Thyroid gland (tissue), 4 donors: ENCODE measurements around the gene PIP4K2B. TPM values are rescaled to one million over a fixed set of nuclear protein-coding genes. Genes with fewer than 3 reads are reported as not detected.

Source experiments
- DNase-seq, 2 donors: peaks; one replicate each; pipeline ENCODE4 v3.0.0-alpha.2; 2019
- H3K27ac ChIP-seq, 3 donors: fragments of 200-600 bp; sonication (generic); 1 replicate in 2 of 3; 2 replicates in 1 of 3; pipeline ENCODE4 v1.5.1; 2016 to 2019; ENCODE audit warnings: mild to moderate bottlenecking in 1 of 3, moderate library complexity in 1 of 3
- H3K27me3 ChIP-seq: fragments of 200-600 bp; sonication (generic); one replicate; pipeline ENCODE4 v1.5.1; 2019
- H3K36me3 ChIP-seq, 2 donors: fragments of 200-600 bp; sonication (generic); one replicate each; pipeline ENCODE4 v1.5.1; 2016 to 2019
- H3K4me1 ChIP-seq, 2 donors: fragments of 200-600 bp; sonication (generic); one replicate each; pipeline ENCODE4 v1.5.1; 2017 to 2019
- H3K4me3 ChIP-seq, 3 donors: fragments of 200-600 bp; sonication (generic); replicated peaks in 1 of 3; 1 replicate in 2 of 3; 2 replicates in 1 of 3; pipeline ENCODE4 v1.5.1; 2016; ENCODE audit warnings: mild to moderate bottlenecking in 1 of 3
- H3K9me3 ChIP-seq: fragments of 200-600 bp; sonication (generic); one replicate; pipeline ENCODE4 v1.5.1; 2017
- CTCF ChIP-seq, 6 experiments: fragments of 200-600 bp in 3 of 6; fragments of 450-650 bp in 3 of 6; sonication (generic) in 3 of 6; IDR thresholded peaks; one replicate each; pipeline ENCODE4 v1.5.1; 2016 to 2019; ENCODE audit warnings: antibody characterized with exemption in 6 of 6, mild to moderate bottlenecking in 2 of 6, inconsistent platforms in 1 of 6, moderate library complexity in 1 of 6
- POLR2A ChIP-seq, 2 donors: fragments of 450-650 bp; IDR thresholded peaks; one replicate each; pipeline ENCODE4 v1.6.1; 2017; ENCODE audit warnings: antibody characterized with exemption in 2 of 2, mild to moderate bottlenecking in 2 of 2, moderate library complexity in 1 of 2
- WGBS, 2 donors: methylation state at CpG; one replicate each; pipeline ENCODE4 v1.1.5; 2017; 5-methylcytosine and 5-hydroxymethylcytosine counted together
- intact Hi-C: fragments of 100-400 bp; cut with DNase I; formaldehyde crosslinking; loops from one replicate; pipeline ENCODE4 v1.15.1; 2023
- microRNA-seq: library from miRNA; unstranded; fragments of <30 nt; microRNA quantifications from one replicate; pipeline ENCODE4, GENCODE V29; 2016
- small RNA-seq: library from RNA; depleted of rRNA; stranded (forward); fragments of <200 nt; gene quantifications from one replicate; pipeline ENCODE3, GENCODE V24; 2016
- total RNA-seq, 4 donors: library from RNA; depleted of rRNA; stranded (reverse); fragments of >200 nt; gene quantifications; one replicate each; pipeline ENCODE4 v1.2.3, GENCODE V29; 2016

PIP4K2B gene
- total RNA-seq, 4 donors from 2014 or later = 40.8 to 48.6 (median 43.8) TPM

DNA sequence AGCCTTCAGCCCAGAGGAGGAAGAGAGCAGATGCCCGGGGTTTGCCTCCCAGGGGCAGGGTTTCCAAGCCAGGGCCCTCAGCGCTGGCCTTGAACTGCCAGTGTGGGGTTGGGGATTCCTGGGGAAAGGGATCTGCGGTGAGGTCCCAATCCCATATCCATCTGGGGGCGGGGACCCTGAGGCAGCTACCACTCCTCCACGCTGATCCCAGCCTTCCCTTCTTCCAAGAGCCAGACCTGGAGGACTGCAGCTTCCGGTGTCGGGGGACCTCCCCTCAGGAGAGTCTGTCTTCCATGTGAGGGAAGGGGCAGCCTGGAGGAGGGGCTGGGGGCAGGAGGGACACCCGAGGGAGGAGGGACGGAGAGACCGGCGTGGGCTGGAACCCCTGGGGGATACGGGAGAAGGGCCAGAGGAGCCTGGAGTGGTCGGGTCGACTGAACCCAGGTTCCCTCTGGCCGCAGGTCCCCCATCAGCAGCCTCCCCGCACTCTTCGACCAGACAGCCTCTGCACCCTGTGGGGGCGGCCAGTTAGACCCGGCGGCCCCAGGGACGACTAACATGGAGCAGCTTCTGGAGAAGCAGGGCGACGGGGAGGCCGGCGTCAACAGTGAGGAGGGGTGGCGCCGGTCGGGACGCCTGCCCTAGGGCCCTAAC is 79.9 kb downstream of the PIP4K2B start:
- TF ChIP-seq POLR2A (IDR thresholded peaks at IDR 0.05) = no peak
- no peak for TF ChIP-seq CTCF (IDR thresholded peaks at IDR 0.05)
- 87 to 88% methylated on average over 26 to 29 of the region's 29 CpGs for WGBS, 2 donors
- intact Hi-C loops = no loop called here
- Histone ChIP-seq H3K27me3 (no peaks in the 10 kb centered on the region), H3K27ac (no peak overlapping the region), H3K36me3 (peaks cover 55 to 61% of the 10 kb centered on the region in 2 donors), H3K4me3 (no peak overlapping the region), H3K9me3 (no peaks in the 10 kb centered on the region), H3K4me1 (no peaks in the 10 kb centered on the region)
- no peak for DNase-seq

DNA sequence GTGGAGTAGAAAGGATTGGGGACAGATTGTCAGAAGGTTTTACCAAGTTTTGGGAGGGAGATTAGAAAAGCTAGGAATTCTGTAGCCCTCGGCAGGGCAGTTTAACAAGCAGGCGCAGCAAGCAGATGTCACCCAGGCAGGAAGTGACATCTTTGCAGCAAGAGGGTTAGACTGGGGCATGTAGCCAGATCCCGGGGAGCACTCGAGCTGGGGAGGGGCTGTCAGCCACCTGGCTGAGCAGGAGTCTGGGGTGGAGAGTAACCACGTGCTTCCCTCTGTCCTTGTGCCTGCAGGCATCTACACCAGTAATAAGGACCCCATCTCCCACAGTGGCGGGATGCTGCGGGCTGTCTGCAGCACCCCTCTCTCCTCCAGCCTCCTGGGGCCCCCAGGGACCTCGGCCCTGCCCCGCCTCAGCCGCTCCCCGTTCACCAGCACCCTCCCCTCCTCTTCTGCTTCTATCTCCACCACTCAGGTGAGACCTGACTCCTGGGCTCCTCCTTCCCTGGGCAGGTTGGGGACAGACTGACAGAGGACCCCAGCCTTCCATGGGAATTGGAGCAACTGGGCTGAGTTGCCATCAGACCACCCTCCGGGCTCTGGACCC is 82.1 kb downstream of the PIP4K2B start:
- Histone ChIP-seq H3K4me1 (no peaks in the 10 kb centered on the region), H3K4me3 (no peak overlapping the region), H3K27ac (no peak overlapping the region), H3K9me3 (no peaks in the 10 kb centered on the region), H3K27me3 (no peaks in the 10 kb centered on the region), H3K36me3 (peaks cover 56 to 82% of the 10 kb centered on the region in 2 donors)
- intact Hi-C loops = no loop called here
- no peak for TF ChIP-seq CTCF (IDR thresholded peaks at IDR 0.05)
- no peak for TF ChIP-seq POLR2A (IDR thresholded peaks at IDR 0.05)
- DNase-seq = no peak
- 84 to 86% methylated on average over 12 of the region's 12 CpGs for WGBS, 2 donors

DNA sequence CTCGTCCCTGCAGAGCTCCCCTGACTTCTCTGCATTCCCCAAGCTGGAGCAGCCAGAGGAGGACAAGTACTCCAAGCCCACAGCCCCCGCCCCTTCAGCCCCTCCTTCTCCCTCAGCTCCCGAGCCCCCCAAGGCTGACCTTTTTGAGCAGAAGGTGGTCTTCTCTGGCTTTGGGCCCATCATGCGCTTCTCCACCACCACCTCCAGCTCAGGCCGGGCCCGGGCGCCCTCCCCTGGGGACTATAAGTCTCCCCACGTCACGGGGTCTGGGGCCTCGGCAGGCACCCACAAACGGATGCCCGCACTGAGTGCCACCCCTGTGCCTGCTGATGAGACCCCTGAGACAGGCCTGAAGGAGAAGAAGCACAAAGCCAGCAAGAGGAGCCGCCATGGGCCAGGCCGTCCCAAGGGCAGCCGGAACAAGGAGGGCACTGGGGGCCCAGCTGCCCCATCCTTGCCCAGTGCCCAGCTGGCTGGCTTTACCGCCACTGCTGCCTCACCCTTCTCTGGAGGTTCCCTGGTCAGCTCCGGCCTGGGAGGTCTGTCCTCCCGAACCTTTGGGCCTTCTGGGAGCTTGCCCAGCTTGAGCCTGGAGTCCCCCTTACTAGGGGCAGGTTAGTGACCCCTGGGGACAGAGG is 82.9 kb downstream of the PIP4K2B start:
- Histone ChIP-seq H3K27ac (no peak overlapping the region), H3K27me3 (no peaks in the 10 kb centered on the region), H3K4me1 (no peaks in the 10 kb centered on the region), H3K36me3 (peaks cover 56 to 84% of the 10 kb centered on the region in 2 donors), H3K4me3 (no peak overlapping the region), H3K9me3 (no peaks in the 10 kb centered on the region)
- intact Hi-C loops = no loop called here
- TF ChIP-seq POLR2A (IDR thresholded peaks at IDR 0.05) (no peak), CTCF (IDR thresholded peaks at IDR 0.05) (no peak)
- 92 to 99% methylated on average over 10 to 14 of the region's 18 CpGs for WGBS, 2 donors
- DNase-seq = no peak

Small RNAs within 50 kb of the gene (microRNA-seq; reads per million reads assigned to microRNA genes)
- gene MIR4726 (not detected), gene MIR4727 (1.8 reads per million)

Small RNAs within 50 kb of the gene (small RNA-seq; reads per million reads assigned to genes)
- gene MIR4726 (not detected), gene MIR4727 (not detected), gene RNA5SP440 (3.0 reads per million, percentile 74 among the genes with 10 or more reads in this experiment), gene RNU6-866P (not detected)

Other genes with a start within 250 kb of the PIP4K2B start
- under 1 TPM; 0.54 to 0.89 (median 0.69) TPM for gene SRCIN1, start 193.6 kb downstream of the PIP4K2B start, total RNA-seq
- gene EPOP, start 124.6 kb downstream of the PIP4K2B start, total RNA-seq = 1 to 10 TPM in 1 of 4 donors, under 1 TPM in 3; 0.20 to 1.8 (median 0.41) TPM
- gene MLLT6, start 94.3 kb downstream of the PIP4K2B start, total RNA-seq = 100 to 1,000 TPM; 111 to 192 (median 115) TPM
- gene CISD3, start 69.2 kb downstream of the PIP4K2B start, total RNA-seq = 10 to 100 TPM; 12.4 to 29.0 (median 18.2) TPM
- gene PCGF2, start 51.2 kb downstream of the PIP4K2B start, total RNA-seq = 10 to 100 TPM in 2 of 4 donors, 1 to 10 TPM in 2; 8.5 to 13.5 (median 10.9) TPM
- 100 to 1,000 TPM; 135 to 256 (median 222) TPM for gene PSMB3, start 46.8 kb downstream of the PIP4K2B start, total RNA-seq
- gene CWC25, start 25.8 kb upstream of the PIP4K2B start, total RNA-seq = 10 to 100 TPM; 19.0 to 26.8 (median 22.1) TPM
- 1,000 to 10,000 TPM; 1,055 to 2,735 (median 1,279) TPM for gene RPL23, start 54.2 kb upstream of the PIP4K2B start, total RNA-seq
- gene LASP1, start 70.5 kb upstream of the PIP4K2B start, total RNA-seq = 10 to 100 TPM; 69.3 to 77.5 (median 71.1) TPM
- not detected for gene FBXO47, start 167.8 kb upstream of the PIP4K2B start, total RNA-seq